Inflammatory macrophage treated with lipopolysaccharide for 1 hour (primary cell): ENCODE measurements around the gene DVL3.
A peak's percentile ranks its signal among the peaks of the same experiment; 100 is the strongest.

ENCODE experiments used
- DNase-seq, 2 donors: peaks; one replicate each; pipeline ENCODE4 v3.0.0-alpha.2; 2020 to 2022

DVL3 gene

GRCh38 chr3:184177767-184178306, 22.7 kb downstream of the DVL3 start:
- DNase-seq, result no peak

- peak; percentile 50 to 59 for DNase-seq
Measured at GRCh38 chr3:184178521-184179138, 23.5 kb downstream of the DVL3 start.

- DNase-seq, result peak; percentile 10 to 31
Measured at GRCh38 chr3:184180165-184180564, 25.0 kb downstream of the DVL3 start.

- DNase-seq, result no peak
Measured at GRCh38 chr3:184181596-184181995, 26.4 kb downstream of the DVL3 start.

- no peak for DNase-seq
Measured at GRCh38 chr3:184183679-184184078, 28.5 kb downstream of the DVL3 start.

GRCh38 chr3:184184546-184185230, 29.5 kb downstream of the DVL3 start:
- DNase-seq, result no peak

- peak; percentile 99 to 100 for DNase-seq
Measured at GRCh38 chr3:184185461-184186183, 30.4 kb downstream of the DVL3 start.

- DNase-seq, result peak; percentile 29 to 32
Measured at GRCh38 chr3:184186184-184186901, 31.2 kb downstream of the DVL3 start, which contains the start of gene ABCF3. Gene ABCF3 (plus strand): TSS chr3:184186199. CDS start chr3:184186208, 9 bp downstream.

- DNase-seq, result no peak
Measured at GRCh38 chr3:184186902-184187207, 31.7 kb downstream of the DVL3 start.

GRCh38 chr3:184188080-184188479, 32.9 kb downstream of the DVL3 start:
- DNase-seq, result no peak

GRCh38 chr3:184189421-184189820, 34.2 kb downstream of the DVL3 start:
- DNase-seq, result no peak

- DNase-seq, result no peak
Measured at GRCh38 chr3:184192889-184193288, 37.7 kb downstream of the DVL3 start.

GRCh38 chr3:184193991-184194539, 38.9 kb downstream of the DVL3 start:
- no peak for DNase-seq

GRCh38 chr3:184196536-184196935, 41.4 kb downstream of the DVL3 start:
- DNase-seq, result no peak

- no peak for DNase-seq
Measured at GRCh38 chr3:184198509-184198908, 43.3 kb downstream of the DVL3 start.

GRCh38 chr3:184200825-184201224, 45.6 kb downstream of the DVL3 start:
- DNase-seq, result no peak

- DNase-seq, result no peak
Measured at GRCh38 chr3:184203526-184203925, 48.3 kb downstream of the DVL3 start.

GRCh38 chr3:184209146-184209923, 54.2 kb downstream of the DVL3 start:
- DNase-seq, result no peak

GRCh38 chr3:184211297-184211696, 56.1 kb downstream of the DVL3 start:
- no peak for DNase-seq

- no peak for DNase-seq
Measured at GRCh38 chr3:184211718-184212117, 56.5 kb downstream of the DVL3 start.

- DNase-seq, result no peak
Measured at GRCh38 chr3:184218814-184219213, 63.6 kb downstream of the DVL3 start.

- DNase-seq, result no peak
Measured at GRCh38 chr3:184222521-184222920, 67.3 kb downstream of the DVL3 start.
